ENCODE data around the gene RAB11A.
"Not testable (repeated sequence)": the region's sequence is repeated elsewhere in the genome, so short reads cannot be mapped to it uniquely, and the experiment has no call there.

The RAB11A gene

DNA sequence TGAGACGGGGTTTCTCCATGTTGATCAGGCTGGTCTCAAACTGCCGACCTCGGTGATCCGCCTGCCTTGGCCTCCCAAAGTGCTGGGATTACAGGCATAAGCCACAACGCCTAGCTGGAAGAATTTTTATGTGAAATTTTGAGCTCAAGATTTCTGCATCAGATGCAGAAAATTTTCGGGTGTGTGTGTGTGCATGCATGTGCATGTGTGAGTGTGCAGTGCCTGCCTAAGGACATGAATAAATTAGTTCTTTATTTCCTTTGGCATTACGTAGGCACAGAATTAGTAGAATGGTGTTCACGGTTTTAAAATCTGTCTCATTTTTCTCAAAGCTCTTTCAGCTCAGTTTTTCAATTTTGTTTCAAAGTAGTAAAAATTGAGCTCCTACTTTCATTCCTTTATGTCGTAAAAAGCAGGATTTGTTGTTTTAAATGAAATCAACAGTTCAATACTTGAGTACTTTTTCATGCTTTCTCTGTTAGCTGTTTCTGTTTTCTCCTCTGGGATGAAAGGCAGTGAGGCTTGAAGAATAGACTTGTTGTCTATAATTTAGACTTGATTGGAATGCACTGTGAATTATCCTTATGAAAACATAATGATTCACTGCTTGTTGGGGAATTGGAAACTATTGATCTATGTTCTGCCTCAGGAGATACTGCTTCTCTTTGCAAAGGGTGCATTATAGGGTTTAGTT is 23.3 kb upstream of the RAB11A start:
- DNase-seq (ENCODE audit: low spot score): no peak

DNA sequence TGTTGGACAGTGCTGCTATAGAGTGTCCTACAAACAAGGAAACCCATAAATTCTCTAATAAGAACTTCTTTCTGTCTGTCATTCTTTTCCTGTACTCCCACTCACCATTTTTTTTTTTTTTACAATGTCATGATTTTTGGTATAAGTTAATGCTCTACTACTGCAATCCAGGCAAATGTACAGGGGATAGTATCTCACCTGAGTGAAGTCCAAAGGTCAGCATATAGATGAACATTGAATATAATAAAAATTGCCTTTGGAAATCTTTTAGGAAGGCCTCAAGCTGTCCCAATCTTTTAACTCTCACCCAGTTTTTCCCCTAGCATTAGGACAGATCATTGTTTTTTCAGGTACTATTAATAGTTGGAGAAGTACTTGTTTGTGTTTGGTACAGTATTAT is 21.3 kb upstream of the RAB11A start:
- no peak for DNase-seq (ENCODE audit: low spot score)

DNA sequence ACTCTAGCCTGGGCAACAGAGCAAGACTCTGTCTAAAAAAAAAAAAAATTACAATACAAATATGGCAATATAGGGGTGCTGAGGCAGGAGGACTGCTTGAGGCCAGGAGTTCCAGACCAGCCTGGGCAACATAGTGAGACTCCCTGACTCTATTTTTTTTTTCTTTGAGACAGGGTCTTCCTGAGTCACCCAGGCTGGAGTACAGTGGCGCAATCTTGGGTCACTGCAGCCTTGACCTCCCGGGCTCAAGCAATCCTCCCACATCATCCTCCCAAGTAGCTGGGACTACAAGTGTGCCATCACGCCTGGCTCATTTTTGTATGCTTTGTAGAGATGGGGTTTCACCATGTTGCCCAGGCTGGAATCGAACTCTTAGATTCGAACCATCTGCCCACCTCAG is 17.3 kb upstream of the RAB11A start:
- no peak for DNase-seq (ENCODE audit: low spot score)

DNA sequence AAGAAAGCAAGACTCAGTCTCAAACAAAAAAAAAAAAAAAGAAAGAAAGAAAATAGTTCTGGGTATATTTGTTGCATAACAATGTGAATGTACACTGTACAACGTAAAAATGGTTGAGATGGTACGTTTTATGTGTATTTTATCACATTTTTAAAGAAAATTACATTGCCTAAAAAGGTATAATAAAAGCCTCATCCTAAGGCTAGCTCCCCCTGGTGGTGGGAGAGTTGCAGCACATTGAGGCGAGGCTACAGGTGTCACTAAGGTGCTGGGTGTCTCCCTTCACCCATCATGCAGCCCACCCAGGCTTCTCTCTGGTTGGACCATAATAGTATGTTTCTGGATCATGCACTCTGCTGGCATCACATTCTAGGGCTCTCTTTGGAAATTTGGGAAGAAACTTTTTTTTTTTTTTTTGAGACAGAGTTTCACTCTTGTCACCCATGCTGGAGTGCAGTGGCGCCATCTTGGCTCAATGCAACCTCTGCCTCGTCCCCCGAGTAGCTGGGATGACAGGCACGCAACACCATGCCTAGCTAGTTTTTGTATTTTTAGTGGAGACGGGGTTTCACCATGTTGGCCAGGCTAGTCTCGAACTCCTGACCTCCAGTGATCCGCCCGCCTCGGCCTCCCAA is 12.4 kb upstream of the RAB11A start:
- peak; percentile 32 for DNase-seq (ENCODE audit: low spot score)

DNA sequence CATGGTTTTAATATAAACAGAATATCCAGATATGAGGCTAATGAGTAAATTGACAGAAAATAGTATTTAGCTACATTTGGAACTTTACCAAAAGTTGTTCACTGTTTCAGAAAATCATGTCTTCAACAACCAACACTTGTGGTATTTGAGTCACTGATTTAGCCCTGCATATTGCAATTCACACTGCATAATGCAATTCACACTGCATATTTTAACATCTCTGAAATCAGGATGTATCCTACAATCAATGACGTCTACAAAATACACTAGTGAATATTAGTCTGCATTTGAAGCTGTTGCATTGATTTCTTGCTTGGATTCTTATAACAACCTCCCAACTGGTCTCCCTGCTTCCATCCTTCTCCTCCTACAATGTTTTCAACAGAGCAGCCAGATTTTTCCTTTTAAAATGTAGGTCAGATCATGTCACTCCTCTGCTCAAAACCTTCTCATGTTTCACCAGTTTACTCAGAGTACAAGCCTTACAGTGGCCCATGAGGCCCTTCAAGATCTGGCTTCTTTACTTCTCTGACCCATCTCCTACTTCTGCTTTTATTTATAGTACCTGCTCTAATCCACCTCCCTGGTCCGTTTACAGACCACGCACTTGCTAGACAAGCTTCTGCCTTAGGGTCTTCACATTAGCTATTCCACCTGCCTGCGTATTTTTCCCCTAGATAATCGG is 11.4 kb upstream of the RAB11A start:
- DNase-seq (ENCODE audit: low spot score): no peak

DNA sequence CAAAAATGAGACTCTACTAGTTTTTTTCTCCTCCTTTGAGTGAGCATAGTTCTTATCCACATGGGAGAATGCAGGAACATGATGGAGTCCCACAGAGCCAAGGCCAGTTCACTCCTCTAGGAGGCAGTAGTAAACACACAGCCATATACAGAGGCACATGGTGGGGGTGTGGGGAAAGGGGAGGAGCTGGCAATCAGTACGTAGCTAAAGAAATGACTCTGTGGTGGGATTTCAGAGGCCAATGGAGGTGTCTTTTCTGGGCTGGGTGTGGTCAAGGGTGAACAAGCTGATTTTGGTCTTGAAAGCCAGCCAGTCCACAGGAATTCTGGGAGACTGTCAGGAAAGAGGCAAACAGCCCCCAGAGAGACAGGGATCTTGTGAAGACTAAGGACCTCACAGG is 6.6 kb upstream of the RAB11A start:
- DNase-seq (ENCODE audit: low spot score): peak; percentile 53

DNA sequence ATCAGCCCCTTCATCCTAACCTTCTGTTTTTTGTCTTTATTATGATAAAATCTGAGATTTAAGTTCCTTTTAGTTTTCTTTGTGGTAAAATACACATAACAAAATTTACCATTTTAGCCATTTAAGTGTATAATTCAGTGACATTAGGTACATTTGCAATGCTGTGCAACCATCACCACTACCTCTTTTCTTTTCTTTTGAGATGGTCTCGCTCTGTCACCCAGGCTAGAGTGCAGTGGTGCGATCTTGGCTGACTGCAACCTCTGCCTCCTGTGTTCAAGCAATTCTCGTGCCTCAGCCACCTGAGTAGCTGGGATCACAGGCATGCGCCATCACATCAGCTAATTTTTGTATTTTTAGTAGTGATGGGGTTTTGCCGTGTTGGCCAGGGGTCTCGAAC is 6.2 kb upstream of the RAB11A start:
- no peak for DNase-seq (ENCODE audit: low spot score)

DNA sequence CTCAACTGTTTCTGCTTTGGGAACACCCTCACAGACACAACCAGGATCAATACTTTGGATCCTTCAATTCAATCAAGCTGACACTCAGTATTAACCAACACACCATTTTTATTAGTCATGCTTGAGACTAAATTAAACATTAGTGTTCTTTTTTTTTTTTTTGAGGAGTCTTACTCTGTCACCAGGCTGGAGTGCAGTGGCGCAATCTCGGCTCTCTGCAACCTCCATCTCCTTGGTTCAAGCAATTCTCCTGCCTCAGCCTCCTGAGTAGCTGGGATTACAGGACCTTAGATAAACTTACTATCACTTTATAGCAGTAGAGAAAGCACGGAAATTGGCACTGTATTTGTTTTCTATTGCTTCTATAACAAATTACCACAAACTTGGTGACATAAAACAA is 2.0 kb upstream of the RAB11A start:
- DNase-seq (ENCODE audit: low spot score): no peak

DNA sequence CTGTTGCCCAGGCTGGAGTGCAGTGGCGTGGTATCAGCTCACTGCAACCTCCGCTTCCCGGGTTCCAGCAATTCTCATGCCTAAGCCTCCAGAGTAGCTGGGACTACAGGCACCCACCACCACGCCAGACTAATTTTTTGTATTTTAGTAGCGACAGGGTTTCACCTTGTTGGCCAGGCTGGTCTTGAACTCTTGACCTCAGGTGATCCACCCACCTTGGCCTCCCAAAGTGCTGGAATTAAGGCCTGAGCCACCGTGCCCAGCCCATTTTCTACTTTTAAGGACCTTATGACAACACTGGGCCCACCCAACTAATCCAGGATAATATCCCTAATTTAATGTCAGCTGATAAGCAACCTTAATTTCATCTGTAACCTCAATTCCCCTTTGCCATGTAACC is 1.4 kb upstream of the RAB11A start:
- DNase-seq (ENCODE audit: low spot score): not testable (repeated sequence)

DNA sequence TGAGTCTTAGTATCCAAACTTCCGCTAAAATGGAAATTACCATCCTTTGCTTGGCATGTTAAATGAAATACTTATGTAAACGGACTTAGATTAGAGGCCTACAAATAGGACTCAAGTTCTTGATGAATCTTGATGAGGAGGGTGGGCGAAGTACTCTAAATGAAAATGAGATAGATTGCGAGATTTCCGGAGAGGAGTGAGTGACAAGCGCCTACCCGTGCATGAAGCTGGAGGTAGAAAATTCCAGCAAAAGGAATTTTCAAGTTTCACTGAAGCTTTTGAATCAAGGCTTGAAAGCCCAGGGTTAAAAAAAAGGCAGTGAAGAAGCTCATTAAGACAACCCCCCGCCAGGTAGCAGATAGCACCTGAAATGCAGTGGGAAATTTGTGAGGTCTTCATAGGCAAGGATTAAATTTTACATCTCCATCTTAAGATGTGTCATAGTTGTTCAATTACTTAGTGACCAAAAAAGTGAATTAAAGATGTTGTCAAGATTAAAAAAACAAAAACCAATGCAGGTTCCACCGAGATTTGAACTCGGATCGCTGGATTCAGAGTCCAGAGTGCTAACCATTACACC is 655 bp upstream of the RAB11A start:
- no peak for DNase-seq (ENCODE audit: low spot score)

DNA sequence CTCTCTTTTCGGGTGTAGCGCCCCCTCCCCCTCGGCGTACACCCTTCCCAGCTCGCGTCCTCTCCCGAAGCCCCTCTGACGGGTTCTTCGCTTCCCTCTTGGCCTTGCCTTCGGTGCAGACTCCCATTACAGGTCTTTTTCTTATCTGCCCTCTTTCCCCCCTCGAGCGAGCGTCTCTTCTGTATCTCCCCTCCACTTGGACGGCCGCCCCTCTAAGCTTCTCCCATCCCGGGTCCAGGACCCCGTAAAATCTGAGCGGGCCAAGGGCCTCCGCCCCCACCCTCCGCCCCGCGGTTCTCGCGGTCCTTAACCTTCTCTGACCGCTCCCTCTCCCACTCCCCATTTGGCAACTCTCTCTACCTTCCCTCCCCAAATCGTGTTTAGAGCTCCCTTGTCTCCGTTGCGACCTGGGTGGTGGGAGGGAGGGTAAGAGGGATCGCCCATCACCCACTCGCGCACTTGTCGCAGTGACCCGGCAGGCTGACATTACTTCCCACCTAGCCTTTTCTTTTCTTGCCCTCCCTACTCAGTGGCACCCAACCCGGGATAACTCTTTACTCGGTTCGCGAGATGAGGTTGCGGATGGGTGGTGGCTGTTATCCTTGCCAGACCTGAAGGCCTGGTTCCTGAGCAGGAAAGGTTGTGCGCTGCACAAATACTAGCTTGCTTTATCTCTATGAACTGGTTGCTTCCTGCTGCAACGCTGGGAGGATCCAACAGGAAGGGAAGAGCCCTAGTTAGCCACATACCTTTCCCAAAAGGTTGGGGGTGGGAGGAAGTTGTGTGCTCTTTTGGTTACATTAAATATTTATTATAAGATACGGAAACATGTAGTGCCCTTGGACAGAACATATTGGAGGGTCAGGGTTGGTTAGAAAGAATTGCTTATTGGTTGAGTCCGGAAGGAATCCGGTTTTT is 922 bp downstream of the RAB11A start:
- DNase-seq (ENCODE audit: low spot score): peak; percentile 9

DNA sequence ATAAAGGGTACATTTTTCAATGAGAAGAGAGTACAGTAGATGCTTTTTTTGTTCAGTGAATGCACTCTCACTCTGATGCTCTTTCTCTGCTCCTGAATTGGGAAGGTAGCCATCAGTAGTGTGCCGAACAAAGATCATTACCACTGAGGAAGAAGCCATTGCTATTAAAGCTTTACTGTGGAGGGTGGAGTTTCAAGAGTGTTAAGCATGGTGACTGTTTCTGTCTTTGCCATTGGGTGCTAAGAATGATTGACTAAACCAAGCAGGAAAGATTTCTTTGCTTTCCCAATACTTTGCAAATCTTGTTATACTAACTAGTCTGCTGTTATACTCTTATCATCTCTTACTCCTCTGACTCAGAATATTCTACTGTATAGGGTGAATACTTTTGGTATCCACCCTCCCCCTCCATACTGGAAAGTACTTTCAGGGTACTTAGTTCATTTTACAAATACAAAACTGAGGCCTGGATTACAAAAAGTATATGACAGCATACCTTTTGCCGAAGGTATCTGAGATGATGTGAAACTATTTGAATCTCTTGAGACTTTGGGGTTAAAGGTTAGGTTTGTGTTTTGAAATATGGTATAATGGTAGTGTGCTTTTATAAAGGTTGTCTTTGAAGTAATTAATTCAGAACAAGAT is 1.7 kb downstream of the RAB11A start:
- peak; percentile 27 for DNase-seq (ENCODE audit: low spot score)

DNA sequence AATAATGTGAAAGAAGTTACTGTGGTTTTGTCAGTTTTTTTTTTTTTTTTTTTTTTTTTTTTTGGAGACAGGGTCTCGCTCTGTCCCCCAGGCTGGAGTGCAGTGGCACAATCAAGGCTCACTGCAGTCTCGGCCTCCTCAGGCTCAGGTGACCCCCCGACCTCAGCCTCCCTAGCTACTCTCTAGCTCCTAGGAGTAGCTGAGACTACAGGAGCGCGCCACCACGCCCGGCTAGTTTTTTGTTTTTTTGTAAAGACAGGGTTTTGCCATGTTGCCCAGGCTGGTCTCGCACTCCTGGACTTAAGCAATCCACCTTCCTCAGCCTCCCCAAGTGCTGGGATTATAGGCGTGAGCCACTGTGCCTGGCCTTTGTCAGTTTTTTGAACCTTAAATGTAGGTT is 2.6 kb downstream of the RAB11A start:
- DNase-seq (ENCODE audit: low spot score): not testable (repeated sequence)

DNA sequence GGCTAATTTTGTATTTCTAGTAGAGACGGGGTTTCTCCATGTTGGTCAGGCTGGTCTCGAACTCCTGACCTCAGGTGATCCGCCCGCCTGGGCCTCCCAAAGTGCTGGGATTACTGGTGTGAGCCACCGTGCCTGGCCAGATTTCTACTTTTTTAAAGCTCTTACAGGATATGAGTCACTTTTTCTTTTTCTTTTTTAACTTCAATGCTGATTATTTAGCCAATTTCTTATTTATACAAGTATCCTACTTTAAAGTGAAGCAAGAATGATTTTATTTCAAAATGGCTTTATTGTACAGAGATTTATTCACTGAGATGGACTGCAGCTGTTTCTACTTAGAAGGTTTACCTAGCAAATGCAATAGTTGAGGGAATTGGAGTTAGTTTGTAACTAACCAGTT is 3.3 kb downstream of the RAB11A start:
- DNase-seq (ENCODE audit: low spot score): not testable (repeated sequence)

DNA sequence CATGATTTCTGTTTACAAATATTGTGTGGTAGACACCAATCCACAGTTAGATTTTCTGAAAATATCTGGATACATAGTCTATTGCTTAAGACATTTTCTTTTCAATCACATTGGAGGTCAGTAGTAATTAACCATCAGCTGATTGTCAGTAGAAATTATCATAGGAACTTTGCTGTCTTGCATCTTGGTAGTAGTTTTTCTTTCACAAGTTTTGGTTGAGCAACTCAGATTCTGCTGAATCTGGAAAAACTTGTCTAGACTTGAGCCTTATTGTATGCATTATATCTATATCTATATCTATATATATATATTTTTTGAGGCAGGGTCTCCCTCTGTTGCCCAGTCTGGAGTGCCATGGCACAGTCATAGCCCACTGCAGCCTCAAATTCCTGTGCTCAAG is 4.0 kb downstream of the RAB11A start:
- no peak for DNase-seq (ENCODE audit: low spot score)

DNA sequence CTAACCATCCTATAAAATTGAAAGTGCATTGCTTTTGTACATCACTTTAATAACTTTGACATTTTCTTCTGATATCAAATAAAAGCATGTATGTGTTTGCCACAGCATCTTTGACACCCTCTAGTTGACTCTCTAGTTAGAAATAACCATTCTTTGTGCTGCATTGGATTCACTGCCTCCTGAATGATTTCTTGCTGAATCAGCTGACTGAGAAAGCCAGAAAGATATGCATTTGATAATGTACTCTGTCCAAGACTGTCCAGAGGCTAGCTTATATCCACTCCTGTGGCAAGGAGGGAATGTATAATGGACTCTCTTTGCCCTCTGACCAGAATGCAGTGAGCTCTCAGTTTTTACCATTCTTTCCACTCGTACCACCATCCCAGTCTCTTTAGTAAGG is 6.2 kb downstream of the RAB11A start:
- no peak for DNase-seq (ENCODE audit: low spot score)

DNA sequence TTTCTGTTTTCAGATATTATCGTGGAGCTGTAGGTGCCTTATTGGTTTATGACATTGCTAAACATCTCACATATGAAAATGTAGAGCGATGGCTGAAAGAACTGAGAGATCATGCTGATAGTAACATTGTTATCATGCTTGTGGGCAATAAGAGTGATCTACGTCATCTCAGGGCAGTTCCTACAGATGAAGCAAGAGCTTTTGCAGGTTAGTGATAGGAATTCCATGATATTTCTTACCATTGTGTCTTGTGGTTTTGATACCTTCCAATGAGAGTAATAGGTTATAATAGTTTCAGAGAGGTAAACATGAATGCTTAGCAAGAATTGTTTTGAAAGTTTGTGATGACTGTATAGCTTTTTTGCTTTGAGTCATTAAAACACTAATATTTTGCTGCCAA is 8.5 kb downstream of the RAB11A start:
- no peak for DNase-seq (ENCODE audit: low spot score)

DNA sequence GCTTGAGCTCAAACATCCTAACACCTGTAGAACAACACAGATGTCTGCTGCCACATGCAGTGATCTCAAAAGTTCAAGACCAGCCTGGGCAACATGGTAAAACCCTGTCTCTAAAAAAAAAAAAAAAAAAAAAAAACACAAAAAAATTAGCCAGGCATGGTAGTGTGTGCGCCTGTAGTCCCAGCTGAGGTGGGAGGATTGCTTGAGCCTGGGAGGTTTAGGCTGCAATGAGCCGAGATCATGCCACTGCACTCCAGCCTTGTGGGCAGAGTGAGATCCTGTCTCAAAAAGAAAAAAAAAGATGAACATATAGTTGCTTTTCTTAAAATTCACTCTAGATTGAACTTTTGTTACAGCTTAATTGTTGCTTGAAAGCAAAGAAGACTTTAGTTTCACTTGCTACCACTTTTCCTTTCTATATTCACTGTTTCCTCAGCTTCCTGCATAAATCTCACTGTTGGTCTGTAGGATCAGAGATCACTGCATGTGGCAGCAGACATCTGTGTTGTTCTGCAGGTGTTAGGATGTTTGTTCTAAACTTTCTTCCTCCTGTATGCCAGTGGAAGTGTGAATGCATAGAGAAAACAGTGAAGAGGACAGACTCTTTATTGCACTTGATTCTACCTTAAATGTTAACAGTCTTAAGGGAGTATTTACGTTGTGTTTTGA is 12.6 kb downstream of the RAB11A start:
- no peak for DNase-seq (ENCODE audit: low spot score)

DNA sequence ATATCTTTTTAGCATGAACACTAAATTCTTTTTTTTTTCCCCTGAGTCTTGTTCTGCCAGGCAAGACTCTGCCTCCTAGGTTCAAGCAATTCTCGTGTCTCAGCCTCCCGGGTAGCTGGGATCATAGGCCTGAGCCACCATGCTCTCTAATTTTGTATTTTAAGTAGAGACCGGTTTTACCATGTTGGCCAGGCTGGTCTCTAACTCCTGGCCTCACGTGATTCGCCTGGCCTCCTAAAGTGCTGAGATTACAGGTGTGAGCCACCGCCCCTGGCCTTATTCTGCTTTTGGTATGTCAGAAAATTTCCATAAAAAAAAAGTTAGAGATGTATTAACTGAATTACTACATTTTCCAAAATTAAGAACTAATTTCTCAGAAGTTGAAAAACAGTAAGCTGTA is 14.3 kb downstream of the RAB11A start:
- DNase-seq (ENCODE audit: low spot score): no peak

DNA sequence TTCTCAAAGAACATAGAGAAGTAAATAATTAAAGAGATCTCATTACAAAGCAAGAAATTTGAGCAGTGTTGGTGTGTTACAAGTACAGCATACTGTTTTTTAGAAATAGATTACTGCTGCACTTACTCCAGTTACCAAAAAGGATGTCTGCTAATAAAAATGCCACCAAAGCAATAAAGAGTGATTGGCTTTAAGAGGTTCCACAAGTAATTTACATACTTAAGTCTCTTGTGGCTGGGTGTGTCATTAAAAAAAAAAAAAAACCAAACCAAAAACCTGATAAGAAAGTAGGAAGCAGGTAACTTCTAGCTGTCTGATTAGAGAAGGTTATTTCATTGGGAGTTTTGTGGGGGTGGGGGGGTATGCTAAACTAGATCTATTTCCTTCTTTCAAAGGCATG is 15.2 kb downstream of the RAB11A start:
- no peak for DNase-seq (ENCODE audit: low spot score)

DNA sequence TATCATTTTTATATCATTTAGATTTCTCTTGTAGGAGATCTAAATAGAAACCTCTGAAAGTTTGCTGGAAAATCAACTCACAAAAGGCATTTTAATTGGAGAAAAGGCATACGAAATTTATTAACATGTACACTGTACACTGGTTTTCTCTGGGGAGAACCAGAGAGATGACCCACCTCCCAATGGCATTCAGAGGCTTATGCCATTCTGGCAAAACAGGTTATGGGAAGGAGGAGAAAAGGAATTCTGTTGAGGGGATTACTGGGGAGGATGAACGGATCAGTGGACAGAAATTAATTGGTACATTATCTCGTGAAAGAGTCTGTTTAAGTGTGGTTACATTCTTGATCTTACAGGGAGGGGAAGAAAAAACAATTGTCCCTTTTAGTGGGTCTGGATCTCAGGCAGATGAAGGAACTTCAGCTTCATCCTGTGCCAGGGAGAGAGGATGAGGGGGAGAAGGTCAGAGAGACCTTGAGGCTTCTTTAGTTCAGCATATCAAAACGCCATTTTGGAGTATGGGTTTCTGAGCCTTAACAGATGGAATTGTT is 16.5 kb downstream of the RAB11A start:
- no peak for DNase-seq (ENCODE audit: low spot score)

Measured in AG08396 (cell line).